Epithelial cell of esophagus (primary cell): ENCODE measurements around the gene NT5C1B.

Experiments used
- DNase-seq: peaks from one replicate; pipeline ENCODE4 v3.0.0; 2010; ENCODE audit warnings: low read depth
- H3K4me3 ChIP-seq: 2 replicates; pipeline ENCODE4 v1.5.1; 2011; ENCODE audit warnings: mild to moderate bottlenecking, low read length, control low read depth
- TF ChIP-seq, protein P1 (sequence below): IDR thresholded peaks from 2 replicates; pipeline ENCODE4 v1.5.1; 2011; ENCODE audit warnings: low read depth, mild to moderate bottlenecking, low read length, control low read depth, inconsistent platforms; ENCODE audit not compliant: insufficient read depth; ENCODE audit errors: missing control alignments

Gene NT5C1B

GRCh38 chr2:18602298-18602697 lies 12.9 kb upstream of the NT5C1B start:
- DNase-seq = no peak
- H3K4me3 ChIP-seq = no peak overlapping the region
- TF ChIP-seq, protein P1, sequence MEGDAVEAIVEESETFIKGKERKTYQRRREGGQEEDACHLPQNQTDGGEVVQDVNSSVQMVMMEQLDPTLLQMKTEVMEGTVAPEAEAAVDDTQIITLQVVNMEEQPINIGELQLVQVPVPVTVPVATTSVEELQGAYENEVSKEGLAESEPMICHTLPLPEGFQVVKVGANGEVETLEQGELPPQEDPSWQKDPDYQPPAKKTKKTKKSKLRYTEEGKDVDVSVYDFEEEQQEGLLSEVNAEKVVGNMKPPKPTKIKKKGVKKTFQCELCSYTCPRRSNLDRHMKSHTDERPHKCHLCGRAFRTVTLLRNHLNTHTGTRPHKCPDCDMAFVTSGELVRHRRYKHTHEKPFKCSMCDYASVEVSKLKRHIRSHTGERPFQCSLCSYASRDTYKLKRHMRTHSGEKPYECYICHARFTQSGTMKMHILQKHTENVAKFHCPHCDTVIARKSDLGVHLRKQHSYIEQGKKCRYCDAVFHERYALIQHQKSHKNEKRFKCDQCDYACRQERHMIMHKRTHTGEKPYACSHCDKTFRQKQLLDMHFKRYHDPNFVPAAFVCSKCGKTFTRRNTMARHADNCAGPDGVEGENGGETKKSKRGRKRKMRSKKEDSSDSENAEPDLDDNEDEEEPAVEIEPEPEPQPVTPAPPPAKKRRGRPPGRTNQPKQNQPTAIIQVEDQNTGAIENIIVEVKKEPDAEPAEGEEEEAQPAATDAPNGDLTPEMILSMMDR = no peak

- H3K4me3 ChIP-seq = no peak overlapping the region
- DNase-seq = no peak
- TF ChIP-seq, protein P1 = no peak
These were observed 10.9 kb upstream of the NT5C1B start for GRCh38 chr2:18600255-18600613.

DNA sequence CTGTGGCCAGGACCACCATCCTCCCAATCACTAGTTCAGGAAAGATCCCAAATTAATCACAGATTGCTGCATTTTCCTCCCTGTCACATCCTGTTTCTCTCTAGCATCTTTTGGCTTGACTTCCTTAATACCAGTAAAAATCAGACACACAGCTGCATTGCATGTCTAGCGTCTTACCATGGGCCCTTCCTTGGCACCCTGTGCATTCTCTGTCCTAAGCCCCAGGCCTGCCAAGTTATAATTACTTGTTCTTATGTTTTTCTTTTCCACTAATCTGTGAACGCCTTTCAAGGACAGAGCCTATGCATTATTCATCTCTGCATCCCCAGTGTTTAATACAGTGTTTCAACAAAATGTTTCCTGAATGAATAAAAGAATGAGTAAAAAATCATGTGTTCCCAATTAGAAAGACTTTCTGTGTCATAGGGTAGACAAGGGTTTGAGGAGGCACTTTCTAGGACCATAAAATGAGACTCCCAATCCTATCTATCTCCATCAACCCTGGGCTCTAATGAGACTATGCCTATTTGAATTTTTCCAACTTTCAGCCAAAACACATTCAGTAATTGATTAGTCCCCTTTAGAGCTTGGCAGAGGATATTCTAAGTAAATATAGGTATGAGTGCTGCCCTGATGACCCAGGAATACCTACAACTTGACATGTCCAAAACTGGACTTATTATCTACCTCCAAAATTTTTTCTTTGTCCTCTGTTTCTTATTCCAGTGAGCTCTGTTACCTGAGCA lies 10.3 kb upstream of the NT5C1B start:
- DNase-seq = no peak
- TF ChIP-seq, protein P1 = no peak
- H3K4me3 ChIP-seq = no peak overlapping the region

DNA sequence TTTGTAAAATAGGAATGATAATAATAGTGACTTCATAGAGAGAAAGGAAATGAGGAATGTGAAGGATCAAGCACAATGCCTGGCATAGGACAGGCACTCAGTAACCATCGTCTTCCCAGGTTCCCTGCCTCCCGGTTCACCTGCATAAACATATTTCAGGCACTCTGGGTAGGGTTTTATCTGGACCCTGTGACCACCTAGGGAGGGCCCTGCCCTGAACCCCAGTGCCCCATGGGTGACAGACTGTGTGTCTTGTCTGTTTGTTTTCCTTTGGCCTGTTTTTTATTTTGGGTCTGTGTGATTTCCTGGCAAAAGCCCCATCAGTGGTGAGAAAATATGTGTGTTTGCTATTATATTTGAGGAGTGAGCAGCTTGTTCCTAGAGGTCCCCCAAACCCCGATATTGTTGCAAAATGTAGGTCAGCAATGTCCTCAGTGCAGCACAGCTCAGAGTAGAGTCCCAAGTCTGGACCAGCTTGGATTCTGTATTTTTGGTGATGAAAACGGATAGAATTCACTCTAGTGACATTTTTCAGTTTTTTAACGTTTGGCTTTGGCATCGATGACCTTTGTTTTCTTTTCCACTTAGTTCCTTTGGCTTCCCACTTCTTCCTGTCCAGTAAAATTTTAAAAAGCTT lies 9.6 kb upstream of the NT5C1B start:
- TF ChIP-seq, protein P1 = no peak
- no peak for DNase-seq
- H3K4me3 ChIP-seq = no peak overlapping the region

DNA sequence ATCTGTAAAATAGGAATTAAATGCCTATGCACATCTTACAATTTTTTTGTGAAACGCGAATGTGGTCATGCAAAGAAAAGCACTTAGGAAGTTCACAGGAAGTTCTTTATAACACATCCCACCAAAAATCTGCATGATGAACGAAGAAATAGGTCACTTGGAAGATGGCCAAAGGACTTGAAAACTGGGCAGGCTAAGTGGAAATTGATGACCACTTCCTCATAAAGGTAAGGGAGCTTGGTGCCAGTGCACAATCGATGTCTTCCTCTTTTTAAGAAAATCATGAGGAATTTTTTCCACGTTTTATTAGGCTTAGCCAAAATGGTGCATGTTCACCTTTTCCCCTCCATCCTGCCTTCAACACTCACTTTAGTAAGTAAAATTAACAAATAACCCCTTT lies 8.2 kb upstream of the NT5C1B start:
- DNase-seq = no peak
- H3K4me3 ChIP-seq = no peak overlapping the region
- TF ChIP-seq, protein P1 = no peak

GRCh38 chr2:18596993-18597392 lies 7.6 kb upstream of the NT5C1B start:
- TF ChIP-seq, protein P1 = no peak
- H3K4me3 ChIP-seq = no peak overlapping the region
- DNase-seq = no peak

GRCh38 chr2:18593496-18593895 lies 4.1 kb upstream of the NT5C1B start:
- DNase-seq = no peak
- H3K4me3 ChIP-seq = no peak overlapping the region
- TF ChIP-seq, protein P1 = no peak
